ENCODE data around the gene CLCA1. TPM values are rescaled to one million over a fixed set of nuclear protein-coding genes. Genes with fewer than 3 reads are reported as not detected.
A peak's percentile ranks its signal among the peaks of the same experiment; 100 is the strongest.

CLCA1 gene
- total RNA-seq, 1 donor from 2014 or later: not detected

DNA sequence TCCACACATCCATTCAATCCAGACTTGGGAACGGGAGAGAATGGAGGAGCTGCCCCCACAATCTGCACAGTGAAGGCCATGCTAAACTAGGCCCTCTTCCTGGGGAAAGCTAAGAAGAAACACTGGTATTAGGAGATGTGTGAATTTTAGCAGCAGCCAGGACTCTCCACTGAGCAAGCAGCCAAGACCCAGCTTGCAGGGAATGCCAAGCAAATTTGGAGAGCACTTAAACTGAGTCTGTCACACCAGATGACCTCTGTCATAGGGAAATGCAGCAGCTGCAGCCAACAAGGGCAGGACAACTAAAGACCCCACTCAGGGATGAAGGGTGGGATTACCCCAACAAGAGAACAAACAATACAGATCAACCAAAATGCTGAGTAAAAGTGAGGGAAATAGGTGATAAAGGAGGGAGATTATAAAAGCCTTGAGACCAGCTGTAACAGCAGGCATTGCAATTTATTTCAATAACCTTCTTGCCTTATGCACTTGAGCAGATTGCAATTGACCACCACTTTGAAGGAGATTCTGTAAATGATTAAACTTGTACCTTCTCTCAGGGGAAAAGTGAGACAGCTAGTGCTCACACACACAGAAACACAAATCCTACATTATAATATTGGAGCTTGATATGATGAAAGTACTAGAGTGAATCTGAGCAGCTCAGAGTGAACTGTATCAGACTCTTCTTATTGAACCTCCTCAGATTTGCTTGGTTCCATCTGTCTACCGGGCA is 2.5 kb upstream of the CLCA1 start:
- no peak for DNase-seq

DNA sequence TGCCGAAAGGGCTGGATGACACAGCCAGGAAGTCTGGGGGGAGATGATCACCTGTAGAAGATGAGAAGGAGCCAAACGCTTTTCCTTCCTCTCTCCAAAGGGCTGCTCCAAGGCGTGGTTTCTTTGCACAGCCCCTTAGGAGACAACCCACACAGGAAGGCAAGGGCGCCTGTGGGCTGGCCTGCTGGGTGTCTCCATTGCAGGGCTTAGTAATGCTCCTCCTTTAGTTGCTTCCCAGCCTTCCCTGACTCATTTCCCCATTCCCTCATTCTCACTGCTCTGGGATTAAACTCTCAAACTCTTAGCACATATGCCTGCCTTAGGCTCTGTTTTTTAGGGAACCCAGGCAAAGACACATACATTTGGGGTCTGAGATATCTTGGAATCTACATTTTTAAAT is 1.7 kb upstream of the CLCA1 start:
- DNase-seq: no peak

DNA sequence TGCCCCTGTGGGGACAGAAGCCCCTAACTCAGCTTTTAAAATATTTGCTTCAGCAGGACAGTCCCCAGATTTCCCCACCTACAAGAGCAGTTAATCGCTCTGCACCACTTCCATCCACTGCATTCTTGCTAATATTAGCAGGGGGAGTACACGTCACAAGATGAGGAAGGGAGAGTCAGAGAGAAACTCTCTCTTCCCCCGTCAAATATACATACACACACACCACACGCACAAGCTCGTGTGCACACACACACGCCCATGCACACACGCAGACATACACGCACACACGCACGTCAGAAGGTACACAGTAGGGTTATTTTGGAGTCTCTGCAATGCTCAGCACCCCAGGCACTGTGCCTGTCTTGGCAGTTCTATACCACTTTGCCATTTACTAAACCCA is 2.1 kb downstream of the CLCA1 start:
- DNase-seq: no peak

DNA sequence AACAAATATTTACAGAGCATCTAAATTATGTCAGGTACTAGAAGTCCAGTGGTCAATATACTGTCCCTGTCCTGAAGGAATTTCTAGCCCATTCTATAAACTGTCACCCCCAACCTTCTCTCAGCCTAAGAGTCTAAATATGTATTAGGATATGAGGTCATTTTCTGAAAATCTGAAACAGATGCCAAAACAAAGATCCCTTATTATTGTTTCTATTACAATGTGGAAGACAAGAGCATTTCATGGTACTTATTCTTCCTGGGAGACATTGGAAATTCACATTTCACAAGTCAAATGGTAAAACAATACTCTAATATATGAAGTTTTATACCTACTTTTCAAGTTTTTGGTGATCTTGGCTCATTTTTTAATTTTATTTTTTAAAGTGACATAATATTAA is 2.6 kb downstream of the CLCA1 start:
- no peak for DNase-seq

DNA sequence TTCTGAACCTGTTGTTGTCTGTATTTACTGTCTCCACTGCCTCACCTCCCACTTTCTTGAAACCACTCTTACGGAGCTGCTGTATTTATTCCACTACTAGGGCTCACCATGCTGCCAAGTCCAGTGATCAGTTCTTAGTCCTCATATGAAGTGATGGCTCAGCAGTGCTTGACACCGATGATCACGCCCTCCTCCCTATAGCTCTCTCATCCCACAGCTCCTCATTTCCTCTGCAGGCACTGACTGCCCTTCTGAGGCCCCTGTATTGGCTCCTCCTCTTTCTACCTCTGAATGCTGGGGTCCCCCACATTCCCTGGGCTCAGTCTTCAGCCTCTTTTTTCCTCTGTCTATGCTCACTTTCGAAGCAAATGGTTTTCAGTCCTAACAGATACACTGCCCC is 3.4 kb downstream of the CLCA1 start:
- DNase-seq: no peak

GRCh38 chr1:86472767-86473166 is 4.0 kb downstream of the CLCA1 start:
- no peak for DNase-seq

DNA sequence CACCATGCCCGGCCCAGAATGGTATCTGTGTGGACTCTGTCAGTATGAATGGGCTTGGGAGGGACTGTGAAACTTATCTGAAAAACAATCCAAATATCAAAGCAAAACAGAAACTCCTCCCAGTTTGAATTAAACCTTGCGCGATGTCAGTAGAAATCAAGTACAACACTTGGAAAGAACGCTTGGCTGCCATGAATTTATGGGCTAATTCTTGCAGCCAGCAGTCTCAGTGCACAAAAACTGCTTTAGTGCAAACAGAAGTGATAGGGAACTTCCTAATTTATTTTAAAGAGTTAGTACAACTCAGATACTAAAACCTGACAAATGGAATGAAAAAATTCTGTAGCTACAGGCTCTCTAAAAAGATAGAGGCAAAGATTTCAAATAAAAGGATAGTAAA is 8.5 kb downstream of the CLCA1 start:
- DNase-seq: no peak

DNA sequence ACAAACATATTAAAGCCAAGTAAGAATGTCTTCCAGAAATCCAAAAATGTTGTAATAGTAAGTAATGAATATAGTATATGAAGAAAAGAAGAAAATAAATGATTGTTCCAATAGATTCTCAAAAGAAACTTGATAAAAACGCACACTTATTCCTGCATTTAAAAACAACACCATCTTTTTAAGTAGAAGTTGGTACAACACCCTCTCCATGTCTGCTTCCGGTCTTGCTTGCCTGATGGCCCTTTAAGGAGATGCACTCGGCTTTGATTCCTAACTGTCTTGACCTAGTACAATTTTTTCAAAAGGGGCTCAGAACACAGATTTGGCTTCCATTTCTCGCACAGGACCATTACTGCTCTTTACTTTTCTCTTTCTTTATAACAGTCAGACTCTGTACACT is 9.0 kb downstream of the CLCA1 start:
- no peak for DNase-seq

GRCh38 chr1:86478416-86479156 is 9.9 kb downstream of the CLCA1 start:
- no peak for DNase-seq

GRCh38 chr1:86481966-86482365 is 13.2 kb downstream of the CLCA1 start:
- no peak for DNase-seq

DNA sequence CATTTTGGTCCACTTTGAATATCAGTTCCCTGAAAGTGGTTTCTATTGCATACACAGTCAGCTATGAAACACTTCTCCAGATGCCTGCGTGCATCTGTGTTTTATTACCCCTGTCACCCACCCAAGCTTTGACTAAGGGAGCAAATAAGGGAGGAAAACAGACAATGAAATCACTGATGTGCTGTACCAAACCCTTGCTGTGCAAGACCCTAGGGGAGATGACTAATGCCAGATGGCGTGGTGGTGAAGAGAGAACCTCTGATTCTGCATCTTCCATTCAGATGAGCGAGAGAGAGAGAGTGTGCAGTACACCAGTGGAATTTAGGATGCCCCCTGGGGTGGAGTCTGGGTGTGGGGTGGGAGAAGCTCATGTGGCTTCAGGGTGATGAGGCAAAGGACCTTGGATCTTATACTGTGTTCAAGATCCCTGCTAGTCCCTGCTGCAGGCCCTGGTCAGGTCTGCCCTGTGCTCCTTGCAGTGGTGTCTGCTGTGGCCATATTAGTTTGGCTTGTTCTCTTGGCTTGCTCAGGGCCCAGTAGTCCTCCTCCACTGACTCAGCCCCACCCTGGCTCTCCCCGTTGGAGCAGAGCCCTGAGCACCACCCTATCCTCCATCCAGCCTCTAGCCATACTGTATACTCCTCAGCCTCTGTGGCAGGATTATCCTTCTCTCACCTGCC is 18.5 kb downstream of the CLCA1 start:
- DNase-seq: peak; percentile 29

DNA sequence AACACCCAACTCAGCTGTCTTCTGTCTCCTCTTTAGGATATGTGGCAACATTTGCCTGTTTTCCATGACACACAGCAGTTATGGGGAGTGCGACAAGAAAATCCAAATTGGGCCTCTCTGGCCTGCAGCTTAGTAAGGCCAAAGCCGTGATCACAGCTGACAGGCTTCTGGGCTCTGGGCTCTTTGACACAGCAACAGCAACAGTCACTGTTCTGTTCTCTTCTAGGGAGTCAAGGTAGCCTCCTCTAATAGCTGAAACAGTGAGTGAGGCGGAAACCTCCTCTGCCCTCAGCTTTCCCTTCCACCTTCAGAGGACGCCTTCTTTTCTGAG is 19.0 kb downstream of the CLCA1 start:
- no peak for DNase-seq

DNA sequence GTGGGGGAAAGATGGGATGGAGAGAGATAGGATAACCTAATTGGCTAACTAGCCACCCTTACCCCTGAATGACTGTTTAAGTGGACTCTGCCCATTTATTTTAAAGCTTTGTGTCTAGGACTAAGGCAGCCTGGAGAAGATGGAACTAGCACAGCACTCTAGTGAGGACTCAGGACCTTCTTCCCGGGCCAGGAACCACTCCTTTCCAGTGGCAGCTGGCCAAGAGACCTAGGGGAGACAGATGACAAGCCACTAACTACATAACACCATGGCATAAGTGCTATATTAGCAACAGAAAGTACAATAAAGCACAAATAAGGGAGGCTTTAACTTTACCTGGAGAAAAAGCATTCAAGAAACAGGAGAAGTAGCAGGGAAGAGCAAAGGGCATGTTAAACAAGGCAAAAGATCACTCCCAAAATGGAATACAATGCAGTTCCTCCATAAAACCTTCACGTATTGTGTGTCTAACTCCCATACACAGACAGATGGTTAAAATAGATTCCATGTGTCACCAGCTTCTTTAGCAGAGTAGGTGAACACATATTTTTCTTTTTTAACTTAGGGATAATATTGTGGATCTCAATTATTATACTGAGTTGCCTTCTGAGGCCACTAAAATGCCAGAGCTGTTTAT is 20.6 kb downstream of the CLCA1 start:
- DNase-seq: no peak

DNA sequence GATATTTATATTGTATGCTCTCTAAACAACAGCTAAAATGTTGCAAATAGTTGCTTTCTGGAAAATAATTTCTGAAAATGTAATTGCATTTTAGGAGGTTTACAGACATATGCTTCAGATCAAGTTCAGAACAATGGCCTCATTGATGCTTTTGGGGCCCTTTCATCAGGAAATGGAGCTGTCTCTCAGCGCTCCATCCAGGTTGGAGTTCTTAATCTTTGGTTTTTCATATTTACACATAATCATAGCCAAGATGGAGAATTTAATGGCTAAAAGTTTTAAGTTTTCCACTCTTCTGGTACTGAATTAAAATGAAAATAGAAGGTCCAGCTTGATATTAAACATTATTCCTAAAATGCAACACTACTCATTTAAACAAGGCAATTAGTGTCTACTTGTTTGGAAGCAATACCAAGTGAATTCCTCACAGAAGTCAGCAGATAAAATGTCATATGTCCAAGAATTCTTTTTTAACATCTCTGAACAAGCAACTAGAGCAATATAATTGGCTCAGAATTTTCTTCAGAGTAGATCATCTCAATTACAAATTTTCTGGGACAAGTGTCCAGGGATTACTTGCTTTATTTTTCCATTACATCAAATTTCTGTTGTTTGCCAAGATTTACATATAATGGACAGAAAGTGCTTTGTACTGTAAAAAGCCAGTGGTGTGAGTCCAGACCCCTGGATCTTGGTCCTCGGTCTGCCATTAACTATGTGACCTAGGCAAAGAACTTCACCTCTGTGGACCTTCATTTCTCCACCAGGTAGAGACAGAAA is 22.6 kb downstream of the CLCA1 start:
- DNase-seq: peak; percentile 45

- no peak for DNase-seq
These were observed 29.6 kb downstream of the CLCA1 start for GRCh38 chr1:86498281-86498680.

- no peak for DNase-seq
These were observed 31.4 kb downstream of the CLCA1 start for GRCh38 chr1:86499987-86500593.

- no peak for DNase-seq
These were observed 32.0 kb downstream of the CLCA1 start for GRCh38 chr1:86500714-86501113.

GRCh38 chr1:86502125-86502646 is 33.5 kb downstream of the CLCA1 start:
- peak; percentile 24 for DNase-seq

DNA sequence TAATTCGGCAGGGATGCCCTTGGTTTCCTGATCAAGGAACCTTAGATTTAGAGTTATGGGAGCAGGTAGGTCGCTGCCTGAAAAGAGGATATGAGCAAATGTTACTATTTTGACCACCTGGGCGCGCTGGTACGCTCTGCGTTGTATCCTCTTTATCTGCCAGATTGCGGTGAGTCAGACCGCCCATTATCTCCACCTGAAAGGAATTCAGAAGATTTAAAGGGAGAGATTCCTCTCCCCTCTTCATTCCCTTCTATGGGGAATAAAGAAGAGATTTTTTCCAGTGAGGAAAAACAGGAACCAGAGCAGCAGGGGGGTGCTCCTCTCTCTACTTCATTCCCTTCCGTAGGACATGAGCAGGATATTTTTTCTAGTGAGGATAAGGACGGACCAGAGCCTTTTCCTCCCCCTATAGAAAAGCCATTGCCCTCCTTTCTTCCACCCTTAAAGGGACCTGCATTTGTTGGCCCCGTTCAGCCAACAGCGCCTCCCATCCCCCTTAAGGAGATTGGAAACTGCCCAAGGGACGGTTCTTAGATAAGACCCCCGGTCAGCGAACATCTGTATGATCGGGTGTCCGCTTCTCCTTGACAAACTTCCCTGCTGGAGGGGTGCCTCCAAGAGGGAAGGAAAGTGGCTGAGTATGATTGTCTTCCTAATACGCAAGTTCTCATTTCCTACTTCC is 34.1 kb downstream of the CLCA1 start:
- DNase-seq: peak; percentile 27

DNA sequence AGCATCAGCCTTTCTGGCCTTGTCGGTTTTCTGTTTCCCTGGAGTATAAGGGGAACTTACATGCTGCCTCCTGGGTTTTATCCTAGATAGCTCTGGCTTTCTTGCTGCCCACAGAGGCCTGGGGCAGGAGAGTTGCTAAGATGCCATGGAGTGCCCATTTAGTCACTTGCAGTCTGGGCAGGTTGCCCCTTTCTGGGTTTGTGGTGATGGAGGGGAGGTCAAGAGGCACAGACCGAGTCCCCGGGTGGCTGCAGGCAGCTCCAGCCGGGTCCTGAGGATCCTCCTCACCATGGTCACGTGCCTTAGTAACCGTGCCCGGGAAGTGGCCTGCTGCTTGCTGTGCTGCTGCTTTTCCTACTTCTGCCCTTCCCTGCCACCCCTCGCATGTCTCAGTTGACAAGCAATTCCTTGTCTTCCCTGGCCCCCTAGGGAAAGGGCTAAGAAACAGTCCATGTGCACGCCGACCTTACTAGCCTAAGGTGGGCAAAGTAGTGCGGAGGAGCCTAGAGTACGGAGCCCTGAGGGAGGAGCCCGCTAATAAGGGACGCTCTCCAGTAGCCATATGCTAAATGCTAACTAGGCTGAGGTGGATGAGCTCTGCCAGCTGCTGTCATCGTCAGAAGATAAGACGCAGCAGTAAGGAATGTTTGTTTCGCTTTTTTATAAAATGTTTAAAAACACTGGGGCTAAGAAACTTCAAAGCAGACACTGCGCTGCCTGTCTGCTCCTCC is 34.8 kb downstream of the CLCA1 start:
- DNase-seq: peak; percentile 43

Measured in tongue (tissue), 2 donors.